22Rv1 (cell line): ENCODE results near the gene GTF3C5.
"Not testable (repeated sequence)": the region's sequence is repeated elsewhere in the genome, so short reads cannot be mapped to it uniquely, and the experiment has no call there.

ENCODE experiments used
- H3K27ac ChIP-seq: fragments of 450-650 bp; 2 replicates; pipeline ENCODE4 v1.5.1; 2017
- CTCF ChIP-seq: fragments of 450-650 bp; IDR thresholded peaks from 2 replicates; pipeline ENCODE4 v1.5.1; 2017; ENCODE audit warnings: mild to moderate bottlenecking
- ZFX ChIP-seq: fragments of 450-650 bp; IDR thresholded peaks from 2 replicates; pipeline ENCODE4 v1.6.1; 2017; ENCODE audit warnings: antibody characterized with exemption, borderline replicate concordance

The GTF3C5 gene

GRCh38 chr9:133088146-133088750, 57.5 kb downstream of the GTF3C5 start:
- no peak for TF ChIP-seq ZFX
- no peak for TF ChIP-seq CTCF
- H3K27ac ChIP-seq, result no peak overlapping the region

GRCh38 chr9:133088756-133089155, 58.0 kb downstream of the GTF3C5 start:
- no peak overlapping the region for H3K27ac ChIP-seq
- TF ChIP-seq ZFX, result no peak
- TF ChIP-seq CTCF, result no peak

GRCh38 chr9:133089271-133089671, 58.5 kb downstream of the GTF3C5 start:
- H3K27ac ChIP-seq, result no peak overlapping the region
- TF ChIP-seq ZFX, result no peak
- no peak for TF ChIP-seq CTCF

GRCh38 chr9:133090187-133090586, 59.4 kb downstream of the GTF3C5 start:
- no peak overlapping the region for H3K27ac ChIP-seq
- no peak for TF ChIP-seq ZFX

GRCh38 chr9:133090752-133091385, 60.1 kb downstream of the GTF3C5 start:
- TF ChIP-seq CTCF, result no peak
- no peak for TF ChIP-seq ZFX
- H3K27ac ChIP-seq, result no peak overlapping the region

- H3K27ac ChIP-seq, result not testable (repeated sequence)
These were observed 63.6 kb downstream of the GTF3C5 start for GRCh38 chr9:133094351-133094750.

GRCh38 chr9:133094842-133095393, 64.1 kb downstream of the GTF3C5 start:
- TF ChIP-seq CTCF, result no peak
- TF ChIP-seq ZFX, result no peak

GRCh38 chr9:133098104-133098754, 67.4 kb downstream of the GTF3C5 start:
- TF ChIP-seq CTCF (no peak), ZFX (no peak)
- no peak overlapping the region for H3K27ac ChIP-seq

More at GRCh38 chr9:133094842-133095393, 64.1 kb downstream of the GTF3C5 start:
- no peak overlapping the region for H3K27ac ChIP-seq
